DOHH2 (cell line): ENCODE measurements around the gene MRPL10.

Source experiments
- EZH2phosphoT487 ChIP-seq: fragments of 200-600 bp; sonication (generic); IDR thresholded peaks from 2 replicates; pipeline ENCODE4 v1.6.1; 2017; ENCODE audit warnings: borderline replicate concordance, mild to moderate bottlenecking, antibody characterized with exemption, low read length, moderate library complexity, mixed read lengths
- TF ChIP-seq, protein P1 (sequence below): fragments of 200-600 bp; sonication (generic); IDR thresholded peaks from one replicate; pipeline ENCODE4 v1.5.1; 2014; ENCODE audit warnings: antibody characterized with exemption, mild to moderate bottlenecking, low read depth, low read length; ENCODE audit not compliant: poor library complexity, severe bottlenecking

DNA sequence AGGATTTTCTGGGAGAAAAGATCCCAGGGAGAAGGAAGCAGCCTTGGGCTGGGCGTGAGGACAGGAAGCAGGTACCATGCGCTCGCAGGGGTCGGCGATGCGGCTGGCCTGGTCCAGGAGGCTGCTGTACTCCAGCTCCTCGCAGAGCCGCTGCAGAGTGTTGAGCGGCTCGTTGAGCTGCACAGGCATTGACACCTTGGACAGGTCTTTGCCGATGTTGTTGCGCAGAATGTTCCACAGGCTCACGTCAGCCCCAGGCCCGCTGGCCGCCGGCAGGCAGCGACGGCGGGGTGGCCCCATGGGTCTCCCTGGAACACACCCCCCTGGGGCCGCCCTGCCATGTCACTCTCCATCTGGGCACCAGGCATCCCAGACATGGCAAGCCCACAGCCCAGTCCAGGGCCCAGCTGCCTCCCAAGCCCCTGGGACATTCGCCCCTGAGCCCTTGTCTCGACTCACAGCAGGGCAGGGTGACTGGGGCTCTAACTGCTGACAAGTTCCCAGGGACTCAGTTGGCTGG, 17.8 kb downstream of the MRPL10 start:
- TF ChIP-seq, protein P1, sequence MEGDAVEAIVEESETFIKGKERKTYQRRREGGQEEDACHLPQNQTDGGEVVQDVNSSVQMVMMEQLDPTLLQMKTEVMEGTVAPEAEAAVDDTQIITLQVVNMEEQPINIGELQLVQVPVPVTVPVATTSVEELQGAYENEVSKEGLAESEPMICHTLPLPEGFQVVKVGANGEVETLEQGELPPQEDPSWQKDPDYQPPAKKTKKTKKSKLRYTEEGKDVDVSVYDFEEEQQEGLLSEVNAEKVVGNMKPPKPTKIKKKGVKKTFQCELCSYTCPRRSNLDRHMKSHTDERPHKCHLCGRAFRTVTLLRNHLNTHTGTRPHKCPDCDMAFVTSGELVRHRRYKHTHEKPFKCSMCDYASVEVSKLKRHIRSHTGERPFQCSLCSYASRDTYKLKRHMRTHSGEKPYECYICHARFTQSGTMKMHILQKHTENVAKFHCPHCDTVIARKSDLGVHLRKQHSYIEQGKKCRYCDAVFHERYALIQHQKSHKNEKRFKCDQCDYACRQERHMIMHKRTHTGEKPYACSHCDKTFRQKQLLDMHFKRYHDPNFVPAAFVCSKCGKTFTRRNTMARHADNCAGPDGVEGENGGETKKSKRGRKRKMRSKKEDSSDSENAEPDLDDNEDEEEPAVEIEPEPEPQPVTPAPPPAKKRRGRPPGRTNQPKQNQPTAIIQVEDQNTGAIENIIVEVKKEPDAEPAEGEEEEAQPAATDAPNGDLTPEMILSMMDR = no peak
- no peak for TF ChIP-seq EZH2phosphoT487
